ENCODE data around the gene PTPA.

Gene PTPA

DNA sequence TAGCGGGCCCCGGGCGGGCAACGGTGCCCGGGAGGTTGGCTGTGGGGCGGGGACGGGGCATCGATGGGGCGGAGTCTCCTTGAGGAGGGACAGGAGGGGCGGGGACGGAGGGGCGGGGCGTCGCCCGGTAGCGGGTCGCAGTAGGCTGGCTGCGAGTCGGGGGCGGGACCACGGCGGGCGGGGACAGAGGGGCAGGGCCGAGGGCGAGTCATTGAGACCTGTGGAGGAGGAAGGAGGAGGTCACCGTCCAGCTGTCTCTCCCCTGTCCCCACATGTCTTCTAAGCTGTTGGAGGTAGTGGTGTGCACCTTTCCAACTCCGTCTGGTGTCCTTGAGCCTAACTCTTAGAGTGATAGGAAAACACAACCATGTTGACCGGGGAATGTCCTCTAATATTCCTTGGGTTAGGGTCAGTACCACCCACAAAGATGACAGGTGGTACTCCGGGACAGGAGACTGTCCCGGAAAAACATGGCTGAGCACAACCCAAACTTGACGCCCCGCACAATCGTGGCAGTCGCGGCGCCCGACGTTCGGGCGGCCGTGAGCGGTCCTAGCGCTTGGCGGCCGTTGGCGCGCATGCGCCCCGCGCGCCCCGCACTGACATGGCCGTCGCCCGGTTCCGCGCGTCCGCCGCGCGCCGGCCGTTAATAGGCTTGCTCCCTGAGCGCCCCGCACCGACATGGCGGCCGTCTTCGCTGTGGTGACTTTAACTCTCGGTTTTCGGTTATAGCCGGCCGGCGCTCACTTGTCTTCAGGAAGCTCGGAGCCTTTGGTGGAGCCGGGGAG is at the start of gene PTPA, which contains the start of gene CRAT (continued):
- TF ChIP-seq ZNF521 (tag by site-specific recombination; IDR thresholded peaks at IDR 0.05) (no peak), ZNF112 (tag by site-specific recombination; IDR thresholded peaks at IDR 0.05) (no peak), ZNF585B (tag by site-specific recombination; IDR thresholded peaks at IDR 0.05) (no peak), ZNF335 (tag by site-specific recombination; conservative IDR thresholded peaks at IDR 0.05) (no peak), ZNF501 (tag by site-specific recombination; IDR thresholded peaks at IDR 0.05) (peak; percentile 77), SETDB1 (IDR thresholded peaks at IDR 0.05; ENCODE audit: insufficient read length, low read length) (no peak), ZNF677 (tag by site-specific recombination; IDR thresholded peaks at IDR 0.05) (no peak), OSR2 (tag by site-specific recombination; IDR thresholded peaks at IDR 0.05) (no peak), ZNF184 (tag by site-specific recombination; IDR thresholded peaks at IDR 0.05) (peak; percentile 96), ZSCAN16 (tag by site-specific recombination; IDR thresholded peaks at IDR 0.05) (no peak), ZEB2 (tag by site-specific recombination; IDR thresholded peaks at IDR 0.05) (peak; percentile 72), REPIN1 (tag by site-specific recombination; IDR thresholded peaks at IDR 0.05; ENCODE audit: low read depth) (peak; percentile 81; the same call in 1 of the 2 replicates), KLF9 (tag by site-specific recombination; IDR thresholded peaks at IDR 0.05; ENCODE audit: low read depth) (peak; percentile 87), ZNF791 (tag by site-specific recombination; IDR thresholded peaks at IDR 0.05) (no peak), ZNF571 (tag by site-specific recombination; IDR thresholded peaks at IDR 0.05) (no peak), ZBTB7A (tag by site-specific recombination; IDR thresholded peaks at IDR 0.05; ENCODE audit: low read depth) (no peak), IKZF3 (tag by site-specific recombination; IDR thresholded peaks at IDR 0.05) (peak; percentile 72; the same call in 1 of the 2 replicates), ZNF530 (tag by site-specific recombination; IDR thresholded peaks at IDR 0.05; ENCODE audit: low read depth) (no peak), ZNF670 (tag by site-specific recombination; IDR thresholded peaks at IDR 0.05; ENCODE audit: low read depth) (no peak), SCRT1 (tag by site-specific recombination; IDR thresholded peaks at IDR 0.05; ENCODE audit: borderline replicate concordance) (peak; percentile 91), YY2 (tag by site-specific recombination; IDR thresholded peaks at IDR 0.05) (peak; percentile 82; the same call in 1 of the 2 replicates), ZNF274 (IDR thresholded peaks at IDR 0.05; ENCODE audit: low read length) (no peak), ZNF274 (tag by site-specific recombination; IDR thresholded peaks at IDR 0.05; ENCODE audit: borderline replicate concordance) (no peak)
- TF ChIP-seq, protein P1, sequence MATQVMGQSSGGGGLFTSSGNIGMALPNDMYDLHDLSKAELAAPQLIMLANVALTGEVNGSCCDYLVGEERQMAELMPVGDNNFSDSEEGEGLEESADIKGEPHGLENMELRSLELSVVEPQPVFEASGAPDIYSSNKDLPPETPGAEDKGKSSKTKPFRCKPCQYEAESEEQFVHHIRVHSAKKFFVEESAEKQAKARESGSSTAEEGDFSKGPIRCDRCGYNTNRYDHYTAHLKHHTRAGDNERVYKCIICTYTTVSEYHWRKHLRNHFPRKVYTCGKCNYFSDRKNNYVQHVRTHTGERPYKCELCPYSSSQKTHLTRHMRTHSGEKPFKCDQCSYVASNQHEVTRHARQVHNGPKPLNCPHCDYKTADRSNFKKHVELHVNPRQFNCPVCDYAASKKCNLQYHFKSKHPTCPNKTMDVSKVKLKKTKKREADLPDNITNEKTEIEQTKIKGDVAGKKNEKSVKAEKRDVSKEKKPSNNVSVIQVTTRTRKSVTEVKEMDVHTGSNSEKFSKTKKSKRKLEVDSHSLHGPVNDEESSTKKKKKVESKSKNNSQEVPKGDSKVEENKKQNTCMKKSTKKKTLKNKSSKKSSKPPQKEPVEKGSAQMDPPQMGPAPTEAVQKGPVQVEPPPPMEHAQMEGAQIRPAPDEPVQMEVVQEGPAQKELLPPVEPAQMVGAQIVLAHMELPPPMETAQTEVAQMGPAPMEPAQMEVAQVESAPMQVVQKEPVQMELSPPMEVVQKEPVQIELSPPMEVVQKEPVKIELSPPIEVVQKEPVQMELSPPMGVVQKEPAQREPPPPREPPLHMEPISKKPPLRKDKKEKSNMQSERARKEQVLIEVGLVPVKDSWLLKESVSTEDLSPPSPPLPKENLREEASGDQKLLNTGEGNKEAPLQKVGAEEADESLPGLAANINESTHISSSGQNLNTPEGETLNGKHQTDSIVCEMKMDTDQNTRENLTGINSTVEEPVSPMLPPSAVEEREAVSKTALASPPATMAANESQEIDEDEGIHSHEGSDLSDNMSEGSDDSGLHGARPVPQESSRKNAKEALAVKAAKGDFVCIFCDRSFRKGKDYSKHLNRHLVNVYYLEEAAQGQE (tag by site-specific recombination; IDR thresholded peaks at IDR 0.05): peak; percentile 57
- TF ChIP-seq, protein P2, sequence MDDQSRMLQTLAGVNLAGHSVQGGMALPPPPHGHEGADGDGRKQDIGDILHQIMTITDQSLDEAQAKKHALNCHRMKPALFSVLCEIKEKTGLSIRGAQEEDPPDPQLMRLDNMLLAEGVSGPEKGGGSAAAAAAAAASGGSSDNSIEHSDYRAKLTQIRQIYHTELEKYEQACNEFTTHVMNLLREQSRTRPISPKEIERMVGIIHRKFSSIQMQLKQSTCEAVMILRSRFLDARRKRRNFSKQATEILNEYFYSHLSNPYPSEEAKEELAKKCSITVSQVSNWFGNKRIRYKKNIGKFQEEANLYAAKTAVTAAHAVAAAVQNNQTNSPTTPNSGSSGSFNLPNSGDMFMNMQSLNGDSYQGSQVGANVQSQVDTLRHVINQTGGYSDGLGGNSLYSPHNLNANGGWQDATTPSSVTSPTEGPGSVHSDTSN (CRISPR knock-in tag; IDR thresholded peaks at IDR 0.05): peak; percentile 44; the same call in 1 of the 2 replicates
- TF ChIP-seq, protein P3, sequence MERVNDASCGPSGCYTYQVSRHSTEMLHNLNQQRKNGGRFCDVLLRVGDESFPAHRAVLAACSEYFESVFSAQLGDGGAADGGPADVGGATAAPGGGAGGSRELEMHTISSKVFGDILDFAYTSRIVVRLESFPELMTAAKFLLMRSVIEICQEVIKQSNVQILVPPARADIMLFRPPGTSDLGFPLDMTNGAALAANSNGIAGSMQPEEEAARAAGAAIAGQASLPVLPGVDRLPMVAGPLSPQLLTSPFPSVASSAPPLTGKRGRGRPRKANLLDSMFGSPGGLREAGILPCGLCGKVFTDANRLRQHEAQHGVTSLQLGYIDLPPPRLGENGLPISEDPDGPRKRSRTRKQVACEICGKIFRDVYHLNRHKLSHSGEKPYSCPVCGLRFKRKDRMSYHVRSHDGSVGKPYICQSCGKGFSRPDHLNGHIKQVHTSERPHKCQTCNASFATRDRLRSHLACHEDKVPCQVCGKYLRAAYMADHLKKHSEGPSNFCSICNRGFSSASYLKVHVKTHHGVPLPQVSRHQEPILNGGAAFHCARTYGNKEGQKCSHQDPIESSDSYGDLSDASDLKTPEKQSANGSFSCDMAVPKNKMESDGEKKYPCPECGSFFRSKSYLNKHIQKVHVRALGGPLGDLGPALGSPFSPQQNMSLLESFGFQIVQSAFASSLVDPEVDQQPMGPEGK (tag by site-specific recombination; IDR thresholded peaks at IDR 0.05): peak; percentile 57
- TF ChIP-seq, protein P4, sequence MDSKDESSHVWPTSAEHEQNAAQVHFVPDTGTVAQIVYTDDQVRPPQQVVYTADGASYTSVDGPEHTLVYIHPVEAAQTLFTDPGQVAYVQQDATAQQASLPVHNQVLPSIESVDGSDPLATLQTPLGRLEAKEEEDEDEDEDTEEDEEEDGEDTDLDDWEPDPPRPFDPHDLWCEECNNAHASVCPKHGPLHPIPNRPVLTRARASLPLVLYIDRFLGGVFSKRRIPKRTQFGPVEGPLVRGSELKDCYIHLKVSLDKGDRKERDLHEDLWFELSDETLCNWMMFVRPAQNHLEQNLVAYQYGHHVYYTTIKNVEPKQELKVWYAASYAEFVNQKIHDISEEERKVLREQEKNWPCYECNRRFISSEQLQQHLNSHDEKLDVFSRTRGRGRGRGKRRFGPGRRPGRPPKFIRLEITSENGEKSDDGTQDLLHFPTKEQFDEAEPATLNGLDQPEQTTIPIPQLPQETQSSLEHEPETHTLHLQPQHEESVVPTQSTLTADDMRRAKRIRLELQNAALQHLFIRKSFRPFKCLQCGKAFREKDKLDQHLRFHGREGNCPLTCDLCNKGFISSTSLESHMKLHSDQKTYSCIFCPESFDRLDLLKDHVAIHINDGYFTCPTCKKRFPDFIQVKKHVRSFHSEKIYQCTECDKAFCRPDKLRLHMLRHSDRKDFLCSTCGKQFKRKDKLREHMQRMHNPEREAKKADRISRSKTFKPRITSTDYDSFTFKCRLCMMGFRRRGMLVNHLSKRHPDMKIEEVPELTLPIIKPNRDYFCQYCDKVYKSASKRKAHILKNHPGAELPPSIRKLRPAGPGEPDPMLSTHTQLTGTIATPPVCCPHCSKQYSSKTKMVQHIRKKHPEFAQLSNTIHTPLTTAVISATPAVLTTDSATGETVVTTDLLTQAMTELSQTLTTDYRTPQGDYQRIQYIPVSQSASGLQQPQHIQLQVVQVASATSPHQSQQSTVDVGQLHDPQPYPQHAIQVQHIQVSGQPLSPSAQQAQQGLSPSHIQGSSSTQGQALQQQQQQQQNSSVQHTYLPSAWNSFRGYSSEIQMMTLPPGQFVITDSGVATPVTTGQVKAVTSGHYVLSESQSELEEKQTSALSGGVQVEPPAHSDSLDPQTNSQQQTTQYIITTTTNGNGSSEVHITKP (tag by site-specific recombination; IDR thresholded peaks at IDR 0.05): peak; percentile 92
- TF ChIP-seq, protein P5, sequence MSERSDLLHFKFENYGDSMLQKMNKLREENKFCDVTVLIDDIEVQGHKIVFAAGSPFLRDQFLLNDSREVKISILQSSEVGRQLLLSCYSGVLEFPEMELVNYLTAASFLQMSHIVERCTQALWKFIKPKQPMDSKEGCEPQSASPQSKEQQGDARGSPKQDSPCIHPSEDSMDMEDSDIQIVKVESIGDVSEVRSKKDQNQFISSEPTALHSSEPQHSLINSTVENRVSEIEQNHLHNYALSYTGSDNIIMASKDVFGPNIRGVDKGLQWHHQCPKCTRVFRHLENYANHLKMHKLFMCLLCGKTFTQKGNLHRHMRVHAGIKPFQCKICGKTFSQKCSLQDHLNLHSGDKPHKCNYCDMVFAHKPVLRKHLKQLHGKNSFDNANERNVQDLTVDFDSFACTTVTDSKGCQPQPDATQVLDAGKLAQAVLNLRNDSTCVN (tag by site-specific recombination; optimal IDR thresholded peaks at IDR 0.05): peak; percentile 81

Data from HEK293 (cell line).